ENCODE data around the gene ALDOC. TPM values are rescaled to one million over a fixed set of nuclear protein-coding genes. Genes with fewer than 3 reads are reported as not detected.

ALDOC gene
- total RNA-seq = 28.9 and 41.6 TPM in 2 replicates

DNA sequence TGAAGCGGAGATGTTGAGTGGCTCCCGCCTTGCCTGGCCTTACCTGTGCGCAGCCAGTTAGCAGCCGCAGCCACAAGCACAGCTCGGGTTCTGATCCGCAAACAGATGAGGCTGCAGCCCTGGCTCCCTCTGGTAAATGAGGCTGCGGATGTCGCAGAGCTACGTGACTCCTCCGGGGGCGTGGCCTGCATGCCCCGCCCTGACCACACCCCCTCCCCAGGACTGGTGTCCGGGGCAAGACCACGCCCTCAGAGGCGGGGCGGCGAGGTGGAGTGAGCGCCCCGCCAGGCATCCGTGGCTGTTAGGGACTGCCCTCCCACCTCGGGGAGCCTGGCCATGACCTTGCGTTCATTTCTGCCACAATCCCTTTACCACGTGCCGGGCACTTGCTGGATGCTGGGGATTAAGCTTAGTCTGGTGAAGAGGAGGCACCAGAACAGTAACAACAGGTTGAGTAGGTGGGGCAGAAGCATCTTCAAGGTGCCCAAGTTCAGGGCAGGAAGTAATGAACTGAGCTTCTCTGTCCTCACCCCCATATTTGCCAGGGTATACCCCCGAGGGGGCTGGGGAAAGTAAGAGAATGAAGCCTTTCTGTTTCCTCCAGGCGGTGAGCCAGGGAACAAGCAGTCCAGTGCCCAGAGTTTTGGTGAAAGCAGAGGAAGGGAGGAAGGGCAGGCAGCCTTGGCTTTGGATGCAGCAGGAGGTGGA lies at the start of gene ALDOC:
Gene ALDOC, minus strand, starts transcription at position 138 of the 708 bp plus-strand sequence. CDS start 1,363 bp downstream, outside the sequence.
- H3K4me3 ChIP-seq (ENCODE audit: low read depth, low read length) = peak within 1 kb of the TSS; percentile 48
- TF ChIP-seq, protein P1, sequence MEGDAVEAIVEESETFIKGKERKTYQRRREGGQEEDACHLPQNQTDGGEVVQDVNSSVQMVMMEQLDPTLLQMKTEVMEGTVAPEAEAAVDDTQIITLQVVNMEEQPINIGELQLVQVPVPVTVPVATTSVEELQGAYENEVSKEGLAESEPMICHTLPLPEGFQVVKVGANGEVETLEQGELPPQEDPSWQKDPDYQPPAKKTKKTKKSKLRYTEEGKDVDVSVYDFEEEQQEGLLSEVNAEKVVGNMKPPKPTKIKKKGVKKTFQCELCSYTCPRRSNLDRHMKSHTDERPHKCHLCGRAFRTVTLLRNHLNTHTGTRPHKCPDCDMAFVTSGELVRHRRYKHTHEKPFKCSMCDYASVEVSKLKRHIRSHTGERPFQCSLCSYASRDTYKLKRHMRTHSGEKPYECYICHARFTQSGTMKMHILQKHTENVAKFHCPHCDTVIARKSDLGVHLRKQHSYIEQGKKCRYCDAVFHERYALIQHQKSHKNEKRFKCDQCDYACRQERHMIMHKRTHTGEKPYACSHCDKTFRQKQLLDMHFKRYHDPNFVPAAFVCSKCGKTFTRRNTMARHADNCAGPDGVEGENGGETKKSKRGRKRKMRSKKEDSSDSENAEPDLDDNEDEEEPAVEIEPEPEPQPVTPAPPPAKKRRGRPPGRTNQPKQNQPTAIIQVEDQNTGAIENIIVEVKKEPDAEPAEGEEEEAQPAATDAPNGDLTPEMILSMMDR (IDR thresholded peaks at IDR 0.05; ENCODE audit: insufficient read depth, low read depth, low read length) = no peak
- peak; percentile 91 for DNase-seq (ENCODE audit: low read depth)

DNA sequence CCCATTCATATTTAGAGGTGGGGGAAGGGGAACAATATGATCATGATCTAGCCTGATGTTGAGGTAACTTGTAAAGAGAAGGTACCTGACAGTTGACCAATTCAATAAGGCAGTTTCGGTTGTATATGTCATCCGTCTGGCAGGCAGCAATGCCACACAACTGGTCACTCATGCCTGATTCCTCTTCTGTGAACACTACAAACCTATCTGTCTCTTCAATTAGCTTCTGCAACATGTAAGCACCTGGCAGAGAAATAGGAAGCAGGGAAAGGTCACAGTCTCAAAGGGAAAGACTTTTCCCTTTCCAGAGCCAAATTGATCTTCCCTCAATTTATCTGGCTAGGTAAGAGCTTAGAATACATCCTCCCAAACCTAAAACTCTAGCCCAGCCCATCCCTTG lies 47.5 kb upstream of the ALDOC start:
- no peak for DNase-seq (ENCODE audit: low read depth)
- no peak overlapping the region for H3K4me3 ChIP-seq (ENCODE audit: low read depth, low read length)
- TF ChIP-seq, protein P1 (IDR thresholded peaks at IDR 0.05; ENCODE audit: insufficient read depth, low read depth, low read length) = no peak

DNA sequence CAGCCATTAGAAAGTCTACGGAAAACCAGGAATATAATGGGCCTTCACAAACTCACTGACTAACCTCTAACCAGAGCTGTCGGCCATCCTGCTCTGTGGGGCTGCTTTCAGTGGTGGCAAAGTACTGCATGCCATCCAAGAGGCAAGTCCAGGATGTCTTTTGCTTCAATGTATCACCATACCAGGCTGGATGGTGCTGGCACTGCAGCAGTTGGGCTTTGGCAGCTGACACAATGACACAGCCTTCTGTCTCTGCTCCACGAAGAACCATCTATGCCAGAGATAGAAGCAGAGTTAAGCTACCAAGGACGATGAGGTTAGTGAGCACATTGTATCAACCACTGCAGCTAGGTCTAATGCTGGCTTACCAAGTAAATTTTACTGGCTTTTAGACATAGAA lies 47.0 kb upstream of the ALDOC start:
- TF ChIP-seq, protein P1 (IDR thresholded peaks at IDR 0.05; ENCODE audit: insufficient read depth, low read depth, low read length) = no peak
- no peak for DNase-seq (ENCODE audit: low read depth)
- no peak overlapping the region for H3K4me3 ChIP-seq (ENCODE audit: low read depth, low read length)

DNA sequence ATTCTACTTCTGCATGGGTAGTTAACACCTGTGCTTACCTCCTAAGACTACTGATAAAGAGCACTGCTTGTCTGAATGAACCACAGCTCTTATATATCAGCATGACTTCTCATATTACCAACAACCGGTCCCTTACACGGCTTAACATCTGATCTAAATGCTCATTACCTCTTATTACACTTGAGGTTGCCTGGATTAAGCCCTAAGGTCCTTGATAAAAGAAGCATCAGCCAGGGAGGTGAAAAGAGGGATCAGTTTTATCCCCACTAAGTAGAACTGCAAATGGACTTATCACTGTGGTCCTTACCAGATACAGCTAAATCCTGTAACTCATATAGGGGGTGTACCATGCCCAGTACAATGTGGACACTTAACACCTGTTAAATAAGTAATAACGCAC lies 45.5 kb upstream of the ALDOC start:
- H3K4me3 ChIP-seq (ENCODE audit: low read depth, low read length) = no peak overlapping the region
- TF ChIP-seq, protein P1 (IDR thresholded peaks at IDR 0.05; ENCODE audit: insufficient read depth, low read depth, low read length) = no peak
- DNase-seq (ENCODE audit: low read depth) = no peak

DNA sequence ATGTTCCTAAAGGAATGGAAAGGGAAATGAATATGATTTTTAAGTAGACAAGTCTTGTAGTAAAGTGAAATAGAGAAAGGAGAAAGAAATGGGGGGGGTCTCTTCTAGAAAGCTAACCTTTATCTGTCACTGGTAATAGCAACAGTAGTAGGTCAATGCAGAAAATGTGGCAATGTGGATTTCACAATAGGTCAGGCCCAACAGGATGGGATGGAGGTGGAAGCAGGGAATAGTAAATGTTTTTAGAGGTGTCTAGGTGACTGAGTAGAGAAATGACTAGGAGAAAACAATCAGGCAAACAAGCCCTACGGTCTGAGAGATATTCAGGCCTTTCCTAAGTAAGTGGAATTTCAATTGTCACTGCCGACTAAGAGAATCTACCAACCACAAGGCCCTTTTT lies 43.3 kb upstream of the ALDOC start:
- TF ChIP-seq, protein P1 (IDR thresholded peaks at IDR 0.05; ENCODE audit: insufficient read depth, low read depth, low read length) = no peak
- H3K4me3 ChIP-seq (ENCODE audit: low read depth, low read length) = no peak overlapping the region
- peak; percentile 6 for DNase-seq (ENCODE audit: low read depth)

DNA sequence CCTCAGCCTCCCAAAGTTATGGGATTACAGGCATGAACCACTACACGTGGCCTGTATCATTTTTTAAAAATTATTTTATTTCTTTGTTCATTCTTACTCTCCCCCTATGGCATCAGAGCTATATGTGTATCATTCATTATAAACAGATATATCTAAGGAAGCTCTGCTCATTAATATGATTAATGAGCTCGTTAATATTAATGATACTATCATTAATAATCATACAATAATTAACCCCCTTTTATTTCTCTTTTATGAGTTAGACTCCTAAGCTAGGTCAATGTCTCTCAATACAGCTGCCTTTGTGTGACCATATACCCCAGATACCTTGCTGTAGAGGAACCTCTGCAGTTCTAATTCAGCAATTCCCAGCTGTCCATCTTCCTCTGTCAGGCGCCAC lies 41.8 kb upstream of the ALDOC start:
- H3K4me3 ChIP-seq (ENCODE audit: low read depth, low read length) = no peak overlapping the region
- TF ChIP-seq, protein P1 (IDR thresholded peaks at IDR 0.05; ENCODE audit: insufficient read depth, low read depth, low read length) = no peak
- DNase-seq (ENCODE audit: low read depth) = no peak

DNA sequence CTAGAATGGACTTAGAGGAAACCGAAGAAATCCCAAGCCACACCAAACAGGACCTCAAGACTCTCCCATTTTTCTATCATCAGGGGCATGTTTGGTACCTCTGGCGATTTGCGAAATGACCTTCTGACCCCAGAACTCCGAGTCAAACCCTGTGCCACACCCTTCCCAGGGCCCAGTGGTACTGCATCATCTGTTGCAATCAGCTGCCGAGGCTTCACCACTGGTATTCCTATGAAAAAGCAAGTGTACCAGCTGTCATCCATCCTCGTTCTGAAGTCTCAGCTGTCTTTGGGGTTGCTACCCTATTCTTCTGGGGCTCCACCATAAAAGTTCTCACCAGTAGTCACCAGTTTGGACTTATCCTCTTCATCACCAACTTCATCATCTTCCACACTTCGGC lies 39.6 kb upstream of the ALDOC start:
- TF ChIP-seq, protein P1 (IDR thresholded peaks at IDR 0.05; ENCODE audit: insufficient read depth, low read depth, low read length) = no peak
- DNase-seq (ENCODE audit: low read depth) = no peak
- H3K4me3 ChIP-seq (ENCODE audit: low read depth, low read length) = no peak overlapping the region
